Measurements from ENCODE around the gene ADGRV1. TPM values are rescaled to one million over a fixed set of nuclear protein-coding genes. Genes with fewer than 3 reads are reported as not detected.

The ADGRV1 gene
- total RNA-seq, 1 experiment from 2014 or later = 64.8 TPM

GRCh38 chr5:91155274-91155673, 596.7 kb downstream of the ADGRV1 start:
- no peaks in the 10 kb centered on the region for H3K79me1 ChIP-seq (ENCODE audit: insufficient read depth, low read depth, low read length, poor library complexity, severe bottlenecking)
- Mint-ChIP-seq H3K36me3 (ENCODE audit: insufficient read depth in 1 of 3, low read depth in 3 of 3) (peaks cover 10 to 14% (median 11%) of the 10 kb centered on the region in 3 experiments; a peak in 6 of 7 replicates), H3K4me3 (no peak overlapping the region), H3K9me3 (no peaks in the 10 kb centered on the region), H3K4me1 (peaks cover 11 to 20% of the 10 kb centered on the region in 2 experiments), H3K27ac (no peak overlapping the region; a peak in 1 of 7 replicates), H3K27me3 (ENCODE audit: low read depth) (no peaks in the 10 kb centered on the region)
- no peak overlapping the region for H2BK5ac ChIP-seq (ENCODE audit: insufficient read length, low read length)
- H3K4me2 ChIP-seq (ENCODE audit: insufficient read depth, insufficient read length, low read length) = no peak overlapping the region
- H2BK120ac ChIP-seq (ENCODE audit: low read depth, low read length, poor library complexity, severe bottlenecking) = no peak overlapping the region
- no peak overlapping the region for H2BK12ac ChIP-seq (ENCODE audit: insufficient read length, low read depth, low read length)
- no peak overlapping the region for H3K9ac ChIP-seq (ENCODE audit: extremely low read depth, insufficient read length, low read length)
- no peak overlapping the region for H4K91ac ChIP-seq (ENCODE audit: insufficient read length, low read depth, low read length)
- no peaks in the 10 kb centered on the region for H3K27me3 ChIP-seq (ENCODE audit: insufficient read depth, low read length)
- no peak overlapping the region for H3K4ac ChIP-seq (ENCODE audit: low read depth, low read length)
- H4K20me1 ChIP-seq (ENCODE audit: control insufficient read depth, insufficient read depth, insufficient read length) = no peaks in the 10 kb centered on the region
- no peaks in the 10 kb centered on the region for H3K23me2 ChIP-seq (ENCODE audit: insufficient read length, low read depth, low read length, poor library complexity, severe bottlenecking)
- H2BK20ac ChIP-seq (ENCODE audit: low read depth, low read length, poor library complexity, severe bottlenecking) = no peak overlapping the region
- TF ChIP-seq CTCF (conservative IDR thresholded peaks at IDR 0.05) = no peak
- H3K23ac ChIP-seq (ENCODE audit: insufficient read length, low read depth, low read length) = no peak overlapping the region
- H2BK15ac ChIP-seq (ENCODE audit: low read depth, low read length) = no peak overlapping the region
- H3K79me2 ChIP-seq (ENCODE audit: insufficient read depth, low read length) = no peaks in the 10 kb centered on the region
- WGBS (ENCODE audit: extremely low coverage, insufficient read length, low lambda C conversion rate) = no CpG with 5 or more reads among the region's 3 CpGs
- H4K5ac ChIP-seq (ENCODE audit: insufficient read length, low read depth, low read length) = no peak overlapping the region
- H3K56ac ChIP-seq (ENCODE audit: insufficient read length, low read depth, low read length) = no peak overlapping the region
- no peak overlapping the region for H2AFZ ChIP-seq (ENCODE audit: low read length)
- no peak overlapping the region for H3T11ph ChIP-seq (ENCODE audit: low read length)
- H3K27ac ChIP-seq (ENCODE audit: insufficient read length, low read depth, low read length) = no peak overlapping the region
- H3K14ac ChIP-seq (ENCODE audit: insufficient read depth, low read length) = no peak overlapping the region
- H3K4me1 ChIP-seq (ENCODE audit: insufficient read depth, low read length) = peaks cover 2% of the 10 kb centered on the region; the same call in 1 of the 2 replicates
- DNase-seq = no peak
- no peak overlapping the region for H3K18ac ChIP-seq (ENCODE audit: insufficient read length, low read depth, low read length)
- no peaks in the 10 kb centered on the region for H3K9me3 ChIP-seq (ENCODE audit: control insufficient read depth, low read depth, low read length)
- no peak overlapping the region for H2AK5ac ChIP-seq (ENCODE audit: insufficient read length, low read length)
- H4K8ac ChIP-seq (replicated peaks; ENCODE audit: insufficient read length, low read depth, low read length) = no peak overlapping the region

All from H9 (cell line).